ENCODE results near the gene P3H3. TPM values are rescaled to one million over a fixed set of nuclear protein-coding genes. Genes with fewer than 3 reads are reported as not detected.

Gene P3H3
- total RNA-seq: 10 to 100 TPM in 2 of 6 donors, 1 to 10 TPM in 4; 2.7 to 15.7 (median 7.0) TPM

- peaks cover 15 to 34% (median 28%) of the 10 kb centered on the region in 4 donors for H3K4me1 ChIP-seq
- H3K36me3 ChIP-seq: peaks cover 0 to under 1% (median 0%) of the 10 kb centered on the region in 4 donors
- peak within 1 kb of the TSS; percentile 33 to 81 (median 72) for H3K4me3 ChIP-seq
- TF ChIP-seq EP300 (IDR thresholded peaks at IDR 0.05) (no peak), CTCF (IDR thresholded peaks at IDR 0.05) (no peak), POLR2AphosphoS5 (IDR thresholded peaks at IDR 0.05) (no peak), POLR2A (IDR thresholded peaks at IDR 0.05) (no peak)
- peak within 1 kb of the TSS; percentile 42 to 83 (median 64) for H3K27ac ChIP-seq
- peaks cover 0 to 23% (median 8%) of the 10 kb centered on the region in 4 donors for H3K27me3 ChIP-seq
- 2% methylated on average over 15 to 47 of the region's 60 CpGs for WGBS, 2 donors
- peak in 1 of 2 donors; percentile 91 for DNase-seq
- no peaks in the 10 kb centered on the region for H3K9me3 ChIP-seq
- ATAC-seq (ENCODE audit: low FRiP score in 2 of 2): peak in 1 of 2 donors; percentile 54
These were observed at the start of gene P3H3 for GRCh38 chr12:6827982-6828780. TSS of gene P3H3 (plus strand) at chr12:6828407. CDS start at chr12:6828441, 34 bp downstream.

- WGBS, 2 donors: 5 to 7% methylated on average over 28 to 35 of the region's 35 CpGs
- no peaks in the 10 kb centered on the region for H3K27me3 ChIP-seq
- peak; percentile 97 to 98 for ATAC-seq (ENCODE audit: low FRiP score in 2 of 2)
- H3K36me3 ChIP-seq: no peaks in the 10 kb centered on the region
- H3K4me3 ChIP-seq: peak overlapping the region in 3 of 4 donors; percentile 30 to 48 (median 35)
- DNase-seq: peak; percentile 92 to 97
- peaks cover 9 to 16% (median 11%) of the 10 kb centered on the region in 4 donors for H3K4me1 ChIP-seq
- peak in 1 of 4 donors; percentile 14 for TF ChIP-seq POLR2A (IDR thresholded peaks at IDR 0.05)
- TF ChIP-seq POLR2AphosphoS5 (IDR thresholded peaks at IDR 0.05): peak; percentile 53 to 71
- peak; percentile 91 to 99 (median 98) for TF ChIP-seq CTCF (IDR thresholded peaks at IDR 0.05)
- no peak for TF ChIP-seq EP300 (IDR thresholded peaks at IDR 0.05)
- peak overlapping the region in 3 of 4 donors; percentile 25 to 68 (median 64) for H3K27ac ChIP-seq
- no peaks in the 10 kb centered on the region for H3K9me3 ChIP-seq
These were observed 49.3 kb upstream of the P3H3 start for GRCh38 chr12:6778574-6779550.

GRCh38 chr12:6779708-6780432, 48.3 kb upstream of the P3H3 start:
- Histone ChIP-seq H3K27ac (no peak overlapping the region), H3K4me1 (peaks cover 11 to 25% (median 18%) of the 10 kb centered on the region in 4 donors), H3K4me3 (no peak overlapping the region), H3K36me3 (no peaks in the 10 kb centered on the region), H3K27me3 (no peaks in the 10 kb centered on the region), H3K9me3 (no peaks in the 10 kb centered on the region)
- ATAC-seq (ENCODE audit: low FRiP score in 2 of 2) (no peak), DNase-seq (no peak)
- 82 to 83% methylated on average over 6 of the region's 6 CpGs for WGBS, 2 donors
- no peak for TF ChIP-seq CTCF (IDR thresholded peaks at IDR 0.05)
- no peak for TF ChIP-seq POLR2A (IDR thresholded peaks at IDR 0.05)
- TF ChIP-seq EP300 (IDR thresholded peaks at IDR 0.05): no peak
- no peak for TF ChIP-seq POLR2AphosphoS5 (IDR thresholded peaks at IDR 0.05)

- H3K9me3 ChIP-seq: no peaks in the 10 kb centered on the region
- no peak overlapping the region for H3K27ac ChIP-seq
- no peaks in the 10 kb centered on the region for H3K36me3 ChIP-seq
- peaks cover 15 to 32% (median 18%) of the 10 kb centered on the region in 4 donors for H3K4me1 ChIP-seq
- TF ChIP-seq POLR2AphosphoS5 (IDR thresholded peaks at IDR 0.05): no peak
- TF ChIP-seq EP300 (IDR thresholded peaks at IDR 0.05): no peak
- TF ChIP-seq POLR2A (IDR thresholded peaks at IDR 0.05): no peak
- TF ChIP-seq CTCF (IDR thresholded peaks at IDR 0.05): no peak
- no peak overlapping the region for H3K4me3 ChIP-seq
- H3K27me3 ChIP-seq: no peaks in the 10 kb centered on the region
- 79 to 95% methylated on average over 6 of the region's 6 CpGs for WGBS, 2 donors
- no peak for ATAC-seq (ENCODE audit: low FRiP score in 2 of 2)
- no peak for DNase-seq
These were observed 47.6 kb upstream of the P3H3 start for GRCh38 chr12:6780573-6780972.
